Body of pancreas (tissue), 4 donors: ENCODE results near the gene LCLAT1. TPM values are rescaled to one million over a fixed set of nuclear protein-coding genes. Genes with fewer than 3 reads are reported as not detected.
"Not testable (repeated sequence)": the region's sequence is repeated elsewhere in the genome, so short reads cannot be mapped to it uniquely, and the experiment has no call there.

ENCODE experiments used
- ATAC-seq: fragments of 150-250 bp; one replicate; pipeline ENCODE4 v1.9.1; 2016
- DNase-seq, 4 donors: peaks; one replicate each; pipeline ENCODE4 v3.0.0-alpha.2; 2019
- H3K27ac ChIP-seq, 4 donors: fragments of 200-600 bp; sonication (generic); 1 replicate in 3 of 4; 2 replicates in 1 of 4; pipeline versions ENCODE4 v1.5.1 to v1.6.1; 2016 to 2019; ENCODE audit warnings: mild to moderate bottlenecking in 1 of 4, mixed read lengths in 1 of 4, moderate library complexity in 1 of 4
- H3K27me3 ChIP-seq, 2 donors: fragments of 200-600 bp; sonication (generic); one replicate each; pipeline ENCODE4 v1.6.0; 2016; ENCODE audit warnings: mild to moderate bottlenecking in 1 of 2
- H3K36me3 ChIP-seq, 2 donors: fragments of 200-600 bp; sonication (generic); replicated peaks in 1 of 2; 2 replicates each; pipeline ENCODE4 v1.5.1; 2016; ENCODE audit warnings: low read depth in 2 of 2; ENCODE audit not compliant: insufficient read depth in 1 of 2
- H3K4me1 ChIP-seq: fragments of 200-600 bp; sonication (generic); one replicate; pipeline ENCODE4 v1.6.0; 2016
- H3K4me3 ChIP-seq, 2 donors: fragments of 200-600 bp; sonication (generic); 1 replicate in 1 of 2; 2 replicates in 1 of 2; pipeline ENCODE4 v1.5.1; 2016 to 2019
- H3K9me3 ChIP-seq, 3 donors: fragments of 200-600 bp; sonication (generic); 1 replicate in 2 of 3; 2 replicates in 1 of 3; pipeline ENCODE4 v1.5.1; 2016
- CTCF ChIP-seq, 7 experiments: fragments of 450-650 bp in 4 of 7; fragments of 200-600 bp in 3 of 7; sonication (generic) in 3 of 7; IDR thresholded peaks; one replicate each; pipeline ENCODE4 v1.5.1; 2016 to 2019; ENCODE audit warnings: antibody characterized with exemption in 7 of 7
- POLR2A ChIP-seq, 3 donors: fragments of 450-650 bp; IDR thresholded peaks; one replicate each; pipeline ENCODE4 v1.6.1; 2016; ENCODE audit warnings: antibody characterized with exemption in 3 of 3, mild to moderate bottlenecking in 2 of 3
- WGBS, 2 donors: methylation state at CpG; one replicate each; pipeline ENCODE4 v1.1.5; 2017; 5-methylcytosine and 5-hydroxymethylcytosine counted together
- intact Hi-C: fragments of 100-400 bp; cut with DNase I; formaldehyde crosslinking; loops from one replicate; pipeline ENCODE4 v1.15.1; 2023
- total RNA-seq, 2 donors: library from RNA; depleted of rRNA; stranded (reverse); fragments of >200 nt; gene quantifications; one replicate each; pipeline ENCODE4 v1.1.0, GENCODE V29; 2016

LCLAT1 gene
- total RNA-seq, 2 donors from 2014 or later = 13.7 to 19.4 TPM

- no peak overlapping the region for H3K27ac ChIP-seq
- intact Hi-C loops = no loop called here
- DNase-seq = no peak
- no peaks in the 10 kb centered on the region for H3K4me1 ChIP-seq
- TF ChIP-seq POLR2A (IDR thresholded peaks at IDR 0.05) (no peak), CTCF (IDR thresholded peaks at IDR 0.05) (no peak)
- no peaks in the 10 kb centered on the region for H3K27me3 ChIP-seq
- H3K9me3 ChIP-seq = no peaks in the 10 kb centered on the region
- 92 to 93% methylated on average over 3 of the region's 3 CpGs for WGBS, 2 donors
- ATAC-seq = no peak
- no peak overlapping the region for H3K4me3 ChIP-seq
- H3K36me3 ChIP-seq = no peaks in the 10 kb centered on the region
These were observed 158.2 kb downstream of the LCLAT1 start for GRCh38 chr2:30605197-30605596.

- H3K4me1 ChIP-seq = no peaks in the 10 kb centered on the region
- no peaks in the 10 kb centered on the region for H3K9me3 ChIP-seq
- H3K36me3 ChIP-seq = no peaks in the 10 kb centered on the region
- DNase-seq (no peak), ATAC-seq (no peak)
- intact Hi-C loops = no loop called here
- H3K27ac ChIP-seq = no peak overlapping the region
- H3K27me3 ChIP-seq = no peaks in the 10 kb centered on the region
- TF ChIP-seq CTCF (IDR thresholded peaks at IDR 0.05) (no peak), POLR2A (IDR thresholded peaks at IDR 0.05) (no peak)
- WGBS, 2 donors = 100% methylated on average over 1 of the region's 1 CpG
- H3K4me3 ChIP-seq = no peak overlapping the region
These were observed 161.6 kb downstream of the LCLAT1 start for GRCh38 chr2:30608643-30609042.

GRCh38 chr2:30611583-30611982 lies 164.5 kb downstream of the LCLAT1 start:
- ATAC-seq (no peak), DNase-seq (no peak)
- Histone ChIP-seq H3K27me3 (no peaks in the 10 kb centered on the region), H3K27ac (no peak overlapping the region), H3K4me3 (no peak overlapping the region), H3K9me3 (no peaks in the 10 kb centered on the region), H3K36me3 (no peaks in the 10 kb centered on the region), H3K4me1 (no peaks in the 10 kb centered on the region)
- WGBS, 2 donors = 87 to 93% methylated on average over 4 of the region's 4 CpGs
- no peak for TF ChIP-seq CTCF (IDR thresholded peaks at IDR 0.05)
- TF ChIP-seq POLR2A (IDR thresholded peaks at IDR 0.05) = no peak
- intact Hi-C loops = no loop called here

GRCh38 chr2:30612371-30612770 lies 165.3 kb downstream of the LCLAT1 start:
- Histone ChIP-seq H3K4me3 (no peak overlapping the region), H3K27me3 (no peaks in the 10 kb centered on the region), H3K9me3 (no peaks in the 10 kb centered on the region), H3K4me1 (no peaks in the 10 kb centered on the region), H3K27ac (no peak overlapping the region), H3K36me3 (no peaks in the 10 kb centered on the region)
- ATAC-seq = no peak
- intact Hi-C loops = no loop called here
- TF ChIP-seq POLR2A (IDR thresholded peaks at IDR 0.05) = no peak
- TF ChIP-seq CTCF (IDR thresholded peaks at IDR 0.05) = no peak
- WGBS, 2 donors = 77 to 81% methylated on average over 2 of the region's 2 CpGs
- no peak for DNase-seq

- intact Hi-C loops = no loop called here
- Histone ChIP-seq H3K36me3 (no peaks in the 10 kb centered on the region), H3K4me1 (no peaks in the 10 kb centered on the region), H3K27me3 (no peaks in the 10 kb centered on the region), H3K27ac (no peak overlapping the region), H3K9me3 (no peaks in the 10 kb centered on the region), H3K4me3 (no peak overlapping the region)
- 85 to 92% methylated on average over 2 of the region's 2 CpGs for WGBS, 2 donors
- no peak for DNase-seq
- TF ChIP-seq CTCF (IDR thresholded peaks at IDR 0.05) (no peak), POLR2A (IDR thresholded peaks at IDR 0.05) (no peak)
- ATAC-seq = no peak
These were observed 166.0 kb downstream of the LCLAT1 start for GRCh38 chr2:30613001-30613400.

GRCh38 chr2:30614227-30614626 lies 167.2 kb downstream of the LCLAT1 start:
- H3K36me3 ChIP-seq, H3K27ac ChIP-seq, H3K9me3 ChIP-seq, H3K4me3 ChIP-seq, ATAC-seq, H3K27me3 ChIP-seq, DNase-seq, H3K4me1 ChIP-seq, intact Hi-C loops: not testable (repeated sequence)
- 74 to 92% methylated on average over 2 to 4 of the region's 4 CpGs for WGBS, 2 donors
